ENCODE results near the gene KRT84.

DNA sequence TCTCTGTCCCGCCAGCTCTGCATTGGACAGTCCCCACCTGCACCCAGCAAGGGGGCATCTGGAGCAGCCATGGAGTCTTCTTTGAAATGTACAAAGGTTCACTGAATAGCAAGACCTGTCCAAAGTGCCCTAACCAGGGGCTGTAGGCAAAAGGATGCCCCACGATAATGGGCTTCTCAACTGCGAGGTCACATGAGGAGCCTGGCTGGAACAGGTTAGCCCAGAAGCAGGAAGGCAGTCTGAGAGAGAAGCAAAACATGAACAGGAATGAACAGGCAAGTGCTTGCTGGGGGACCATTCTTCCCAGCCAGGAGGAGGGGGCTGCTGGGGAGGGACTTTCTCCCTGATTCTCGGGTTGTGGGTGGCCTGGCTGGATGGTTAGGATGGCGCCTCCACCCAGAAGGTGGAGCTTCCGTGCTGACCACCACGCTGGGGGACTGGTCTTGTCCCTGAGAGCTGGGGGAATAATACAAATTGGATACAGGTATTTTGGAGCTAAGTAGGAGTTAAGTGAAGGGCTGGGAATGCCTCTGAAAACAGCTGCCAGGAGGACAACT lies 25.3 kb downstream of the KRT84 start:
- TF ChIP-seq, protein P1, sequence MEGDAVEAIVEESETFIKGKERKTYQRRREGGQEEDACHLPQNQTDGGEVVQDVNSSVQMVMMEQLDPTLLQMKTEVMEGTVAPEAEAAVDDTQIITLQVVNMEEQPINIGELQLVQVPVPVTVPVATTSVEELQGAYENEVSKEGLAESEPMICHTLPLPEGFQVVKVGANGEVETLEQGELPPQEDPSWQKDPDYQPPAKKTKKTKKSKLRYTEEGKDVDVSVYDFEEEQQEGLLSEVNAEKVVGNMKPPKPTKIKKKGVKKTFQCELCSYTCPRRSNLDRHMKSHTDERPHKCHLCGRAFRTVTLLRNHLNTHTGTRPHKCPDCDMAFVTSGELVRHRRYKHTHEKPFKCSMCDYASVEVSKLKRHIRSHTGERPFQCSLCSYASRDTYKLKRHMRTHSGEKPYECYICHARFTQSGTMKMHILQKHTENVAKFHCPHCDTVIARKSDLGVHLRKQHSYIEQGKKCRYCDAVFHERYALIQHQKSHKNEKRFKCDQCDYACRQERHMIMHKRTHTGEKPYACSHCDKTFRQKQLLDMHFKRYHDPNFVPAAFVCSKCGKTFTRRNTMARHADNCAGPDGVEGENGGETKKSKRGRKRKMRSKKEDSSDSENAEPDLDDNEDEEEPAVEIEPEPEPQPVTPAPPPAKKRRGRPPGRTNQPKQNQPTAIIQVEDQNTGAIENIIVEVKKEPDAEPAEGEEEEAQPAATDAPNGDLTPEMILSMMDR (IDR thresholded peaks at IDR 0.05) = no peak
- no peak for TF ChIP-seq POLR2AphosphoS5 (IDR thresholded peaks at IDR 0.05)
